ENCODE results near the gene MLIP.
"Not testable (repeated sequence)": the region's sequence is repeated elsewhere in the genome, so short reads cannot be mapped to it uniquely, and the experiment has no call there.

The MLIP gene

GRCh38 chr6:54194067-54194466 is 82.8 kb downstream of the MLIP start:
- Histone ChIP-seq H3K27me3 (ENCODE audit: control insufficient read depth, insufficient read depth, low read length) (no peaks in the 10 kb centered on the region), H3K4me3 (ENCODE audit: low read depth, low read length) (no peak overlapping the region), H3K27ac (ENCODE audit: low read depth, low read length) (peak overlapping the region; percentile 15; the same call in 1 of the 2 replicates), H3K4me1 (ENCODE audit: control insufficient read depth, insufficient read depth, low read length) (peaks cover 17% of the 10 kb centered on the region; the same call in 1 of the 2 replicates), H3K36me3 (ENCODE audit: control insufficient read depth, insufficient read depth, low read length) (no peaks in the 10 kb centered on the region), H3K9ac (ENCODE audit: low read length) (no peak overlapping the region), H3K9me3 (ENCODE audit: control insufficient read depth, insufficient read depth, low read depth, low read length) (no peaks in the 10 kb centered on the region)

DNA sequence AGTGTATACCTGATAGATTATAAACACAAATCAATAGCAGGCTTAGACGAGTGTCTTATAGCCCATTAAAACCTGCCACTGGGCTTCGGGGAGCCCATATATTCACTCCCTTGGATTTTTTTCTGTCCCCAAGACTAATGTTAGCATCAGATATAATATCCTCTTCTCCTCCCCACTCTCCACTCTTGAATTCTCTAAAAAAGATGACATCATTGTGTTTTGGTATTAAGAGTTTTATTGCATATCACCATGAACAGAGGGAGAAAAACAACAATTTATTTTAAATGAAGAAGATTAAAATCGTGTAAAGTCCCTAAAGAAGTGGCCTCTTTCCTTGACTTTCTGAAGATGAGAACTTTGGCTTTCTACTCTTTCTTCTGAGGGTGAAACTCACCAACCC is 84.4 kb downstream of the MLIP start:
- Histone ChIP-seq H3K36me3 (ENCODE audit: control insufficient read depth, insufficient read depth, low read length) (no peaks in the 10 kb centered on the region), H3K4me3 (ENCODE audit: low read depth, low read length) (no peak overlapping the region), H3K4me1 (ENCODE audit: control insufficient read depth, insufficient read depth, low read length) (peaks cover 17% of the 10 kb centered on the region; the same call in 1 of the 2 replicates), H3K27ac (ENCODE audit: low read depth, low read length) (no peak overlapping the region), H3K9me3 (ENCODE audit: control insufficient read depth, insufficient read depth, low read depth, low read length) (no peaks in the 10 kb centered on the region), H3K27me3 (ENCODE audit: control insufficient read depth, insufficient read depth, low read length) (no peaks in the 10 kb centered on the region), H3K9ac (ENCODE audit: low read length) (no peak overlapping the region)

DNA sequence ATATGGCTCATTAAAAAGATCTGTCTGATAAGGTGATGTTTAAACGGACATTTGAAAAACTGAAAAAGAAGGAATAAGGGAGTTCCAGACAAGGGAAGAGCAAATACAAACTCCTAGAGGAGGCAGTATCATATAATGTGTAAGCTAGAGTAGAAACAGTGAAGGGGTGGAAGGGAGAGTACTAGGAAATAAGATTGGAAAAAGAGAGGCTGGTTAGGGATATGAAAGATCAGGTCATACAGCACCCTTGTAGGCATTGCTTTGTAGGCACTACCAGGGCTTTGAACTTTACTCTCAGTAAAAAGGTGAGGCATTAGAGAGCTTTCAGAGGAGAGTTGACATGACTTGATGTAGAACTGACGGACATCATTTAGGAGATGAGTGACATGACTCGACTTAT is 85.7 kb downstream of the MLIP start:
- peaks cover 17% of the 10 kb centered on the region; the same call in 1 of the 2 replicates for H3K4me1 ChIP-seq (ENCODE audit: control insufficient read depth, insufficient read depth, low read length)
- no peak overlapping the region for H3K4me3 ChIP-seq (ENCODE audit: low read depth, low read length)
- no peak overlapping the region for H3K27ac ChIP-seq (ENCODE audit: low read depth, low read length)
- no peaks in the 10 kb centered on the region for H3K9me3 ChIP-seq (ENCODE audit: control insufficient read depth, insufficient read depth, low read depth, low read length)
- H3K36me3 ChIP-seq (ENCODE audit: control insufficient read depth, insufficient read depth, low read length), result no peaks in the 10 kb centered on the region
- H3K27me3 ChIP-seq (ENCODE audit: control insufficient read depth, insufficient read depth, low read length), result no peaks in the 10 kb centered on the region
- no peak overlapping the region for H3K9ac ChIP-seq (ENCODE audit: low read length)

GRCh38 chr6:54198134-54198533 is 86.9 kb downstream of the MLIP start:
- Histone ChIP-seq H3K36me3 (ENCODE audit: control insufficient read depth, insufficient read depth, low read length) (no peaks in the 10 kb centered on the region), H3K27me3 (ENCODE audit: control insufficient read depth, insufficient read depth, low read length) (no peaks in the 10 kb centered on the region), H3K4me1 (ENCODE audit: control insufficient read depth, insufficient read depth, low read length) (peaks cover 13% of the 10 kb centered on the region; the same call in 1 of the 2 replicates), H3K9me3 (ENCODE audit: control insufficient read depth, insufficient read depth, low read depth, low read length) (no peaks in the 10 kb centered on the region), H3K4me3 (ENCODE audit: low read depth, low read length) (no peak overlapping the region), H3K27ac (ENCODE audit: low read depth, low read length) (no peak overlapping the region), H3K9ac (ENCODE audit: low read length) (no peak overlapping the region)

- H3K27ac ChIP-seq (ENCODE audit: low read depth, low read length); H3K4me1 ChIP-seq (ENCODE audit: control insufficient read depth, insufficient read depth, low read length); H3K27me3 ChIP-seq (ENCODE audit: control insufficient read depth, insufficient read depth, low read length); H3K9me3 ChIP-seq (ENCODE audit: control insufficient read depth, insufficient read depth, low read depth, low read length); H3K36me3 ChIP-seq (ENCODE audit: control insufficient read depth, insufficient read depth, low read length); H3K4me3 ChIP-seq (ENCODE audit: low read depth, low read length); H3K9ac ChIP-seq (ENCODE audit: low read length): not testable (repeated sequence)
These were observed 92.3 kb downstream of the MLIP start for GRCh38 chr6:54203474-54204035.

DNA sequence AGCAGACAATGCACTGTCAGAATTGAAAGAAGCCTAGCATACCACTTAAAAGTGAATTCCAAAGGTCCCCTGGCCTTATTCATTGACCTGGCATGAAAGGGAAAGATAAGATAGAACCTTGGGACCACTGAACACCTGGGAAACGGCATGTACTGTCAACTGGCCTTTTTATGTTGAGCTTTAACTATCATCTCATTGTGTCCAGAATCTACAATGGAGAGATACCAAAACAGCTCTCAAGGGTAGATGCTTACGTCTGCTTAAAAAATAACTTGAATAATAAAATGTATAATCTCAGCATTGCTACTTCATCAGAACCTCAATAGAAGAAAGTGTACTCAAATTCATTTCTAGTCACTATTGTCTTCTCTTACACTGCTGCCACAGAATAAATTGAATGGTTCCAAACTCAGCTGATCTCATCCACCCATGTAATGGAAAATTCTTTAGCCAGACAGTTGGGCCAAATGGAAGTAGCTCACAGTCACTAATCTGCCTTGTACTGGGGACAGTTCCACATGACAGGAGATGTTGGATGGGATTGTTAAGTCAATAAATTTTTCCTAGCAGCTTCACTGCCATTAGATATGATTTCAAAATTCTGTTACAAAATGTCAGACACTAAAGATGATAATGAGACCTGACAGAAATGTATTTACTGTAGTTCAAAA is 93.8 kb downstream of the MLIP start:
- H3K4me3 ChIP-seq (ENCODE audit: low read depth, low read length), result no peak overlapping the region

DNA sequence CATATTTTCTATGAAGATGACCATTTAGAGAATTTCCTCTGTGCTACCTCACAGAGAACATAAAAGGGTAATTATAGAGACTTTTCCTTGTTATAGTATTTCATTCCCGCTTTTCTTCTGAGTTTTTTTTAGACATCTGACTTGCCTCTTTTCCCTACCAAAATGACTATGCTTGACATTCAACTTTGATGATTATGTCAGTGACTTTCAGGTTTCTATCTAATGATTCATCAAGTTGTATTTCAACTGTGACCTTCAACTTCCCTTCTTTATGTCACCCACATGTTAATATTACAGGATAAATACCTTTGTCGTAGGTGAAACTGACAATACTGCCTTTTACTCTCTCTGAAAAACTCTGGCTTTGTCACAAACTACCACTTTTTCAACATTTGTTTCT is 95.3 kb downstream of the MLIP start:
- Histone ChIP-seq H3K27ac (ENCODE audit: low read depth, low read length) (no peak overlapping the region), H3K9me3 (ENCODE audit: control insufficient read depth, insufficient read depth, low read depth, low read length) (no peaks in the 10 kb centered on the region), H3K9ac (ENCODE audit: low read length) (no peak overlapping the region), H3K36me3 (ENCODE audit: control insufficient read depth, insufficient read depth, low read length) (no peaks in the 10 kb centered on the region), H3K4me1 (ENCODE audit: control insufficient read depth, insufficient read depth, low read length) (no peaks in the 10 kb centered on the region), H3K27me3 (ENCODE audit: control insufficient read depth, insufficient read depth, low read length) (no peaks in the 10 kb centered on the region), H3K4me3 (ENCODE audit: low read depth, low read length) (no peak overlapping the region)

More for the DNA sequence above, 93.8 kb downstream of the MLIP start:
- Histone ChIP-seq H3K27ac (ENCODE audit: low read depth, low read length) (no peak overlapping the region), H3K36me3 (ENCODE audit: control insufficient read depth, insufficient read depth, low read length) (no peaks in the 10 kb centered on the region), H3K4me1 (ENCODE audit: control insufficient read depth, insufficient read depth, low read length) (no peaks in the 10 kb centered on the region), H3K9me3 (ENCODE audit: control insufficient read depth, insufficient read depth, low read depth, low read length) (no peaks in the 10 kb centered on the region), H3K27me3 (ENCODE audit: control insufficient read depth, insufficient read depth, low read length) (no peaks in the 10 kb centered on the region), H3K9ac (ENCODE audit: low read length) (no peak overlapping the region)

GRCh38 chr6:54209983-54210382 is 98.7 kb downstream of the MLIP start:
- H3K9ac ChIP-seq (ENCODE audit: low read length); H3K27me3 ChIP-seq (ENCODE audit: control insufficient read depth, insufficient read depth, low read length): not testable (repeated sequence)

GRCh38 chr6:54214286-54214685 is 103.0 kb downstream of the MLIP start:
- Histone ChIP-seq H3K9me3 (ENCODE audit: control insufficient read depth, insufficient read depth, low read depth, low read length) (no peaks in the 10 kb centered on the region), H3K4me3 (ENCODE audit: low read depth, low read length) (no peak overlapping the region), H3K27me3 (ENCODE audit: control insufficient read depth, insufficient read depth, low read length) (no peaks in the 10 kb centered on the region), H3K4me1 (ENCODE audit: control insufficient read depth, insufficient read depth, low read length) (no peaks in the 10 kb centered on the region), H3K9ac (ENCODE audit: low read length) (no peak overlapping the region), H3K27ac (ENCODE audit: low read depth, low read length) (no peak overlapping the region), H3K36me3 (ENCODE audit: control insufficient read depth, insufficient read depth, low read length) (no peaks in the 10 kb centered on the region)

More at GRCh38 chr6:54209983-54210382, 98.7 kb downstream of the MLIP start:
- H3K4me1 ChIP-seq (ENCODE audit: control insufficient read depth, insufficient read depth, low read length); H3K27ac ChIP-seq (ENCODE audit: low read depth, low read length); H3K4me3 ChIP-seq (ENCODE audit: low read depth, low read length); H3K9me3 ChIP-seq (ENCODE audit: control insufficient read depth, insufficient read depth, low read depth, low read length); H3K36me3 ChIP-seq (ENCODE audit: control insufficient read depth, insufficient read depth, low read length): not testable (repeated sequence)

- Histone ChIP-seq H3K27ac (ENCODE audit: low read depth, low read length) (no peak overlapping the region), H3K4me3 (ENCODE audit: low read depth, low read length) (no peak overlapping the region), H3K4me1 (ENCODE audit: control insufficient read depth, insufficient read depth, low read length) (no peaks in the 10 kb centered on the region), H3K36me3 (ENCODE audit: control insufficient read depth, insufficient read depth, low read length) (no peaks in the 10 kb centered on the region), H3K9ac (ENCODE audit: low read length) (no peak overlapping the region), H3K27me3 (ENCODE audit: control insufficient read depth, insufficient read depth, low read length) (no peaks in the 10 kb centered on the region), H3K9me3 (ENCODE audit: control insufficient read depth, insufficient read depth, low read depth, low read length) (no peaks in the 10 kb centered on the region)
These were observed 105.1 kb downstream of the MLIP start for GRCh38 chr6:54216336-54216735.

- Histone ChIP-seq H3K4me1 (ENCODE audit: control insufficient read depth, insufficient read depth, low read length) (no peaks in the 10 kb centered on the region), H3K9ac (ENCODE audit: low read length) (no peak overlapping the region), H3K27me3 (ENCODE audit: control insufficient read depth, insufficient read depth, low read length) (no peaks in the 10 kb centered on the region), H3K9me3 (ENCODE audit: control insufficient read depth, insufficient read depth, low read depth, low read length) (no peaks in the 10 kb centered on the region), H3K4me3 (ENCODE audit: low read depth, low read length) (no peak overlapping the region), H3K36me3 (ENCODE audit: control insufficient read depth, insufficient read depth, low read length) (no peaks in the 10 kb centered on the region), H3K27ac (ENCODE audit: low read depth, low read length) (no peak overlapping the region)
These were observed 105.8 kb downstream of the MLIP start for GRCh38 chr6:54217018-54217417.

All from HUES6 (cell line).